Activated CD8-positive, alpha-beta memory T cell treated with anti-CD3 and anti-CD28 coated beads for 1 hour (primary cell): ENCODE data around the gene MYO1B.

Experiments
- DNase-seq, 2 donors: peaks; one replicate each; pipeline ENCODE4 v3.0.0-alpha.2; 2020; ENCODE audit warnings: low read depth in 1 of 2; ENCODE audit errors: extremely low read depth in 1 of 2

Gene MYO1B

GRCh38 chr2:191257934-191258333, 12.7 kb downstream of the MYO1B start:
- no peak for DNase-seq

- DNase-seq = no peak
Observed at GRCh38 chr2:191258996-191259395, 13.8 kb downstream of the MYO1B start.

DNA sequence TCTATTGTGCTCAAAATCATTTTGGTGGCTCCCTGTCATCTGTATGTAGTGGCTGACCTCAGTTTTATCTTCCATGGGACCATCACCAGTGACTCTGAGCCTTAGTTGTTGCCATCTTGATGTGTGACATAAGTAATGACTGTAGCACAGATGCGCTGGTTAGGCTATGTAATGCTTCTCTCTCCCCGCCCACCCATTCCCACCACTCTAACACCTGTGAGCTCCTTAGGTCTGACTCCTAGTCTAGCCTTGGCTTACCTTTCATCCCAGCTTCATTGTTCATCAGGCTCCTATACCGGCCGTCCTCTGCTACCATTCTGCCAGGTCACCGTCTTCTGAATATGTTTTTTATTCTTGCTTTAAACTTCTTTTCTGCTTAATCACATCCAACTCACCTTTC, 17.2 kb downstream of the MYO1B start:
- DNase-seq = no peak

DNA sequence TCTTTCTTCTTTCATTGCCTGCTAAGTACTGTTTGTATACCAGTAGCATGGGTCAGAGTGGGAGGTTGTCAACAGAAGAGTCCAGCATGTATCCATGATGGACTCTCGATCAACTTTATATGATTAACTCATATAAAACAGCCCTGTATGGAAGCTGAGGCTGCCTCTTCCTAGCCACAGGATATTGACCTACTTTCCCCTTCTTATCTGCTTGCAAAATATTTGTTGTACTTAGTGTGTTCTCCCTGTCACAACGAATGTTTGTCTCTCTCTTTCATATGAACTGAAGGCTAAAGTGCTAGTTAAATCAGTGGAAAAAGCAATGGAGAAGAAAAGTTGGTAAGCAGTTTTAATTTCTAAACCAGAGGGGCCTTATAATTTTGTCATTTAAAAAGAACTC, 17.8 kb downstream of the MYO1B start:
- no peak for DNase-seq

- no peak for DNase-seq
Observed at GRCh38 chr2:191264647-191265081, 19.5 kb downstream of the MYO1B start.

DNA sequence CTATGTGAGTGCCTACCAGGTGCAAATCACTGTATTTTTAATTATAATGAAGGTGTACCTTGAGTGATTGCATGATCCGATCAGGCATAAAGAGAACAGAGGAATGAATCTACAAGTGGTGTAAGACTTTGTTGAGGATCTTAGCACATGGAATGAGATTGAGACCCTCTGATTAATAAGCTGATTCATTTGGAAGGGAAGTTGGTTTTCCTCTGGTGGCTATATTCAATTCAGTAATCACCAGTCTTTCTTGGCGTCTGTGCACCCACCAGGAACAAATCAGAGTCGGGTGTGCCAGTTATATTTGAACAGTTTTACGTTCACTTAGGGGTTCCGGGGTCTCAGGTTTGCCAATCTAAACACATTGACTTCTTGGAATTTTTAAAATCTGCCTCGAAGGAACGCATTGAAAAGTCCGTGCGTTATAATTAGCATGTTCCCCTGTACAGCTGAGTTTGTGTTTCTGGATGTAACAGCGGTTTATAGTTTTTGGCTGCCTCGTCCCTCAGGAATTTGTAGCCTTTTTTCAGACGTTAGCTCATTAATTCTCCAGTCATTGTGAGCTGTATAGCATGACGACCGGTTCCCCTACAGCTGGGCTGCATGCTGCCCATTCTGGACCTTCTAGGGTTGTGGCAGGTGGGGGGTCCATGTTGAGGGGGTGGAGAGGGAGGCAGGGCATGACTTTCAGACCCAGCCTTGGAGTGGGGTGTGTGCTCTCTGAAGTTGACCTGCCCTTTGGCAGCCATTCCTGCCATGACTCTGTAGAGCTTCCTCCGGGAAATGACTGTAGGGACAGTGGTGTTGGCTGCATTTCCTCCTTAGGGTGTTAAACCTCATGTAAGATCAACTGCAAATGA, 20.3 kb downstream of the MYO1B start:
- DNase-seq = no peak

GRCh38 chr2:191266201-191266600, 21.0 kb downstream of the MYO1B start:
- DNase-seq = no peak

GRCh38 chr2:191268596-191268995, 23.4 kb downstream of the MYO1B start:
- no peak for DNase-seq

DNA sequence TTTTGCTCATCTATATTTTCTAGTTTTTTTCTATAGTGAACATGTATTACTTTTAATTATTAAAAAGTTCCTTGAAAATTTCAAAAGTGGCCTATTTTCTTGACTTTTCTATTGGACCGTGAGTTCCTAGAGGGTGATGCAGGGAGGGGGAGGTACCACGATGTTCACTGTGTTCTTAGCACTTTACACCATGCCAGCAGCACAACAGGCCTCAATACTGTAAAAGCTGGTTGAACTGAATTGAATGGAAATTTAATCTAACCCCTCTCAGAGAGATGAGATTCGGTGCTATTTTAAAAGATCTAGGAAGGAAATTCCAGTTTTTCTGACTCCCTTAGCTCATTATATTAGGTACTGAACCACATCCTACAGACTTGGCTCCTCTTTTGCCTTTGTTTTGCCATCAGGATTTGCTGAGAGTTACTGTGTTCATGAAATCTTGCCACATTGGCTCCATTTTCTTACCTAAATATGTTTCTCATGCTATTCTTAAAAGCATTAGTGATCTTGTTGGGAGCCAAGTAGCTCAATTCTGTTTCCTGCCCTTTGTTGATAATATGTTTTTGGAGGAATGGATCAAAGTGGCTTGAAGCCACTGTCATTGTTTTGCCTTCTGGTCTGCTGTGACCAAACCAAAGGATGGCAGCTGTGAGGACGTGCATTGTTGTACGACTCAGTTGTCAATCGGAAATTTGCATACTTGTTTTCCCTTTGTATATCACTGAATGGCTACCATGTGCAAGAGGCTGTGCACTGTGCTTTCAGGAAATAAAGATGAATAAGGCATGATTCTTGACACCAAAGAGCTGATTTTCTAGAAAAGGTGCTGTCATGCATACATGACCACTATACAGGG, 25.3 kb downstream of the MYO1B start:
- DNase-seq = no peak

DNA sequence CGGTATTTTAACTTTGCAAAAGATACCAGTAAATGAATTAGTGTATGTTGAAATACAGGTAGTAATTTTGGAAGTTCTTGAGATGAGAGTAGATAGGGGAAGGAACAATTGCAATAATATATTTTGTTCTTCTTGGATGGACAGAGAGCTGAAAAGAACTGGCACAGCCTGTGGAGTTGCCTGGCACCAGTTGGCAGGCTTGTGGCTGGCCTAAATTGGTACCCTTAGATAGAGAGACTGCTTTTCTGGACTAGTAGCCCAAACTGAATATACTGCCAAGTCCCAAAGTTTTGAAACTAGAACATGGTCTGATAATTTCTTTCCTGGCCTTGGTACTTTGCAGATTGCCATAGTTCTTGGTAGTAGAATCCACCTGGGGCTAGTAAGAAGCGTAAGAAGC, 26.9 kb downstream of the MYO1B start:
- DNase-seq = no peak

DNA sequence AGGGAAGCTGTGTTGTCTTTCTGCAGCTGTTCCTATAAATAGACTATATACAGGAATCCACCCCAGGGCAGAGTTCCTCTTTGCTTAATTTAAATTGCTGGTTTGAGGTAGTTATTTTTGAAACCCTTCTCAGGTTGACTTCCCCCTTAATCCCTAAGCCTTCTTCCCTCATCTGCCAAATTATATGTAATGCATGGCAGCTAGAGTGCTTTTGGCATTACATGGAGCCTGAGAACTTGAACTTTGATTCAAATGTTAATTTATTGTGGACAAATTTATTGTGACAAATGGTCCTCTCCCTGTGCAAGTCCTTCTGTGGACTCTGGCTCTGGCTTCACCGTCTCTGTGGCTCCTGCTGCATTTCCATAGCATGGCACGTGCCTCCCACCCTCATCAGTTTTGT, 29.2 kb downstream of the MYO1B start:
- DNase-seq = no peak

DNA sequence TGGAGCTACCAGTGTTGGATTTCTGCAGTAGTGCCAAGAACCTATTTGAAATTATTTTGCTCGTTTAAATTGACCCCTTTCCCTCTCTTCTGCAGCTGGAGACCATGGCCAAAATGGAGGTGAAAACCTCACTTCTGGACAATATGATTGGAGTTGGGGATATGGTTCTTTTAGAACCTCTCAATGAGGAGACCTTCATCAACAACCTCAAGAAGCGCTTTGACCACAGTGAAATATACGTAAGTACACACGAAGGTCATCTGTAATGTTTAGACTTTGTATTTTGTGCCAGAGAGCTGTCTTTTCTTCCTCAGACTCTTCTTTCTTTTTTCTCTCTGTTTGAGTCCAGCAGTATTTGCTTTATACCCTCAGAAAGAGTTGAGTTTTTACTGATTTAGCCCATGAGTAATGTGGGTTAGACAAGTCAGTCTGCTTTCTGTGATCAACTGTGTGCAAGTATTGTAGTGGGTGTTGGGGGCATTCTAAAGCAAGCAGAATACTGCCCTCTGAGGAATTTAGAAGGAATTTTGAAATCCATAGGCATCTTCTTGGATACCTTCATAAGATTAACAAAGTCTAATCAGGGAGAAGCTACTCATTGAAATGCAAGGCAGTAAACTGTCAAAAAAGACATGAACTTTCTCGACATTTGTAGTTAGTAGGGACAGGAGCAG, 31.7 kb downstream of the MYO1B start:
- no peak for DNase-seq

- DNase-seq = no peak
Observed at GRCh38 chr2:191280290-191280689, 35.1 kb downstream of the MYO1B start.

DNA sequence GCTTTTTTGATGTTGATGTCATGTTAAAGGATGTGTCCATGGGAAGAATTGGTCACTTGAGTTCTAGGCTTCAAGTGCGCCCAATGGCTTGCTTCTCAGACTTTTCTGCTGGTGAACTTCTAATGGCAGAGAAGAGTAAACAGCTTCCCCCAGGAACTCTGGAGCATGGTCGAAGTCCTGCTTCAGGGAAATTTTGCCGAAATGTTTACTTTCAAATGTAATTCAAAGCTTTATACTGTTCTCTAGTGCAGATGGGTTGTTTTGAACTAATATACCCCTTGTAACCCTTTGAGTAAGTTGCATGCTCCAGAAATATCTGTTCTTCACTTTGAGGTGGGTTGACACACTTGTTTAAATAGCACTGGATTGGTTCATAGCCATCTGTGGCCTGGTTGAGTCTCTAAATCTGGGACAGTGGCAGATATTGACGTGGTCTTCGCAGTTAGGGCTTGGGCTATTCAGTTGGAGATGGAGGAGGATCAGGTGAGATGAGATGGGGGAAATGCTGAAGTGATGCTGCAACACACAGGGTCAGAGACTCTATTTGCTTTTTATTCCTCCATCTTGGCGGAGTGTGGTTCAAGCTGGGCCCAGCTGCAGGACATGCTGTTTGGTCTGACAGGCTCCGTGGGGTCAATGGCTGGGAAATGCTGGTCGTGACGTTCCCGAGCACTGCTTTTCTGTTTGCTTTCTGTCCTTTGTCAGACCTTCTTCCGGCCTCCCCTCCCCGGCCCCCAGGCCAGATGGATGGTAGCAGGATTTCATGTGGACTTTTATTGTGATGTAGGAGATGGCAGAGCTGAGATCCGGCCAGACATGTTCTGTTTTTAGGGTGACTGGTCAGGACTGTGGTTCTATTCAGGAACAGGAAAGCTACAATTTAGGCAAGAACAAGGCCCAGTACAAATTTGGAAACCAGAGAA, 35.9 kb downstream of the MYO1B start:
- DNase-seq = no peak

- no peak for DNase-seq
Observed at GRCh38 chr2:191285252-191285651, 40.0 kb downstream of the MYO1B start.

- no peak for DNase-seq
Observed at GRCh38 chr2:191287820-191288219, 42.6 kb downstream of the MYO1B start.

GRCh38 chr2:191289049-191289448, 43.8 kb downstream of the MYO1B start:
- DNase-seq = no peak

GRCh38 chr2:191291471-191291870, 46.3 kb downstream of the MYO1B start:
- DNase-seq = no peak

GRCh38 chr2:191292869-191293268, 47.7 kb downstream of the MYO1B start:
- DNase-seq = no peak

- no peak for DNase-seq
Observed at GRCh38 chr2:191295088-191295487, 49.9 kb downstream of the MYO1B start.
